Stimulated activated CD8-positive, alpha-beta memory T cell treated with anti-CD3 and anti-CD28 coated beads, Interleukin-2, amount 100 ng/mL, for 48 hours (primary cell): ENCODE data around the gene PDE9A.

ENCODE experiments used
- DNase-seq, 2 donors: peaks; one replicate each; pipeline ENCODE4 v3.0.0-alpha.2; 2020; ENCODE audit warnings: low read depth in 2 of 2

PDE9A gene

DNA sequence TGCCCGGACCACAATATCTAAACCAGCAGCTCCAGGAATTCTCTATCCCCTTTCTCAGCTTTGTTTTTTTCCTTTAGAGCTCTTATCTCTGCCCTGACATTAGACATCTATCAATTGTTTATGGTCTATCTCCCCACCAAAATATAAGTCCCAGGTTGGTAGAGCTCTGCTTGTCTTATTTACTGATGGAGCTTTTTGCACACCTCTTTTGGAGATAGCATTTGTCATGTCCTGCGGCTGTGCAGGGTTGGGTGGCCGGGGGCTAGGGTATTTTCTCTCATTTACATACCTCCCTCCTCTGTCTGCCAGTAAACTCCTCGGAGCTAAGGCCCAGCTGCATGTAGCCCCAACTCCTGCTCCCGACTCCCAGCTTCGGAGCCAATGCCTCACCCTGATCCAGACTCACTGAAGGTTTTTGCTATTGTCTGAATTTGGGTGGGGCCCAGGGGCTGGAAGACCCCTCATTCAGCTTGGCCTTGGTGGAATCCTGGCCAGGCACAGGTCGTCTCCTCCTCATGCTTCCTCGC, 11.1 kb upstream of the PDE9A start:
- no peak for DNase-seq

GRCh38 chr21:42644223-42645208, 8.9 kb upstream of the PDE9A start:
- DNase-seq: no peak

DNA sequence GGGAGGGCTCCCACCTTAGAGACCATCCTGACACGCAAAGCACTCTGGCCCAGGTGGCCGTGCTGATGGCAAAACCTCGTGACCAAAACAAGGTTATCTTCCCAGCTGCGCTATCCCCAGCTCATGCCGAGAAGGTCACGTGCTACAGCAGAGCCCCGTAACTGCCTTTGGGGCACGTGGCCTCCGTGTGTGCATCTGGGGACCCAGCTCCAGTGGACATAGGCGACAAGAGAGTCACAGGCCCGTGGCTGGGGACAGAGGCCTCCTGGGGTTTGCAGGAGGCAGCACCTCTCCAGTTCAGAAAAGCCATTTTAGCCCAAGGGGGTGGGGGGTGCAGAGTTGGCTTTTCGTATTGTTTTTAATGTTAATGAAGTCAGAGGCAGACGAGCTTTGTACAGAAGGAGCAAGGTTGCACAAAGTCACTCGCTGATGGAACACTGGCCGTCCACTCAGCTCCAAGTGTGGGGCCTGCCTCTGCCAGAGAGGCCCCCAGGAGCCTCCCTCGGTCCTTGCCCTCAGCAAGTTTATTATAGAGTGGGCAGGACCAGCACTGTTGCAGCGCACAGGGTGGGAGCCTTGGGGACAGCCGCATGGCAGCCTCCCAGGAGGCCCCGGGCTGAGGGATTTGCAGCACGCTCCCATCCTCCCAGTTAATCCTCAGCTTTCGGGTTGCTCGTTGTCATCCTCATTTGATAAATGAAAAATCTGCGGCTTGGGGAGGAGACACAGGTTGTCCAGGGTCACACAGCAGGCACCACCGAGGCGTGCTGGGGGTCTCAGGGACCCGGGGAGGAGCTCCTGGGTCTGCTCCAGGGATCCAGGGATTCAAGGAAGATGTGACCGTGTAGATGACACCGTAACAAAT, 8.0 kb upstream of the PDE9A start:
- DNase-seq: no peak

GRCh38 chr21:42646076-42646825, 7.2 kb upstream of the PDE9A start:
- DNase-seq: no peak

GRCh38 chr21:42646836-42647235, 6.6 kb upstream of the PDE9A start:
- no peak for DNase-seq

DNA sequence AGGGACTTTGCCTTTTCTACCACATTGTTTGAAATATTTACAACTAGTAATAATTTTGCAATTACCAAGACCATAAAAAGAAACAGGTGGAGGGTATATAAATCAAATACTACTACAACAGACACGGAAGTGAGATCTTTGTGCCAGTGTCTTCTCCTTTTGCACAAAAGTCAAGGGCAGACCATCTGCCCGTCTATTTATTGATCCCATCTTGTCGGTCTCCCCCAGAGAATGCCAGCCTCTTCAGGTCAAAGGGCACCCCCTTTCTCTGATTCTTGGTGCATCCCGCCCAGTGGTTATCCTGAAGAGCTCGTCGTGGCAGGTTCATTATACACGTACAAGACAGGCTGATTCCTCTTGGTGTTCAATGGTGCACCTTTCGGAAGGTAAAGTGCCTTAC, 4.8 kb upstream of the PDE9A start:
- DNase-seq: no peak

- DNase-seq: no peak
Measured at GRCh38 chr21:42649122-42650032, 4.0 kb upstream of the PDE9A start.

DNA sequence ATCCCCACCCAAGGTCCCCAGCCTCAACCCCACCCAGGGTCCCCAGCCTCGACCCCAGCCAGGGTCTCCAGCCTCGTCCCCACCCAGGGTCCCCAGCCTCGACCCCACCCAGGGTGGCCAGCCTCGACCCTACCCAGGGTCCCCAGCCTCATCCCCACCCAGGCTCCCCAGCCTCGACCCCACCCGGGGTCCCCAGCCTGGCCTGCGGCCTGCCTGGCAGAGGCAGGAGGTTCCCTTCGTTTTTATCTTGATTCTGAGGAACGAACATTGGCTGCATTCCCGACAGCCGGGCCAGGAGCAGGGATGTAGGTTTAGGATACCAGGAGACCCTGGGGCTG, 3.4 kb upstream of the PDE9A start:
- no peak for DNase-seq

DNA sequence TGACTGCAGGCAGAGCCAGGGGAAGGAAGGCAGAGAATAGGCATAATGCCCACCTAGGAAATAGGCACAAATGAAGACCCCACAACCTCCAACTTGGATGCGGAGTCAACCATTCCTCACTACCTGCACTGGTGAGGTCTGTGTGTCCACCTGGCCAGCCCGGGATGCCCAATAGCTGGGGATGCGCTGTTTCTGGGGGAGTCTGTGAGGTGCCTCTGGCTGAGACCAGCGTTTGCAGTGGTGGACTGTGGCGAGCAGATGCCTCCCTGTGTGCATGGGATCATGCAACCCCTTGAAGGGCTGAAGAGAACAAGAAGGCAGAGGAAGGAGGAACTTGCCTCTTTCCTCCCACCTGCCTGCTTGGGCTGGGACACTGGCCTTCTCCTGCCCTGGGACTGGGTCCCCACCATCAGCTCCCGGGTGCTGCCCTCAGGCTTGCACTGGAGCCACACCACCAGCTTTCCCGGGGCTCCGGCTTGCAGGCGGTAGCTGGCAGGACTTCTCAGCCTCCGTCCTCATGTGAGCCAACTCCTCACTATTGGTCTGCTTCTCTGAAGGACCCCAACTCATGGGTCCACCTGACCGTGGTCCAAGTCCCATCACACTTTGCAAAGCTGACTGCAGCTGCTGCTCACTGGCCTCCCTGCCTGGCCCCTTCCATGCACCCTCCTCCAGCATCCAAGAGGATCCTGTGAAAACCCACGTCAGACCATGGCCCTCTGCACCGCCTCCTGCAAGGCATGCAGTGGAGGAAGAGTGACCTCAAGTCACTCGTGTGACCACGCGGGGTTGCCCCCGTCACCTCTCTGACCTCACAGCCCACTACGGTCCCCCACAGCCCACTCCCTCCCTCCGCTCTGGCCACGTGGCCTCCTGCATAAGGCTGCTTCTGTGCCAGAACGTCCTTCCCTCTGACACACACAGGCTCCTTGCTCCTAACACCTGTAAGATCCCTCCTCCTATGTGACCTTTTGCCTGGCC, 2.7 kb upstream of the PDE9A start:
- DNase-seq: no peak

DNA sequence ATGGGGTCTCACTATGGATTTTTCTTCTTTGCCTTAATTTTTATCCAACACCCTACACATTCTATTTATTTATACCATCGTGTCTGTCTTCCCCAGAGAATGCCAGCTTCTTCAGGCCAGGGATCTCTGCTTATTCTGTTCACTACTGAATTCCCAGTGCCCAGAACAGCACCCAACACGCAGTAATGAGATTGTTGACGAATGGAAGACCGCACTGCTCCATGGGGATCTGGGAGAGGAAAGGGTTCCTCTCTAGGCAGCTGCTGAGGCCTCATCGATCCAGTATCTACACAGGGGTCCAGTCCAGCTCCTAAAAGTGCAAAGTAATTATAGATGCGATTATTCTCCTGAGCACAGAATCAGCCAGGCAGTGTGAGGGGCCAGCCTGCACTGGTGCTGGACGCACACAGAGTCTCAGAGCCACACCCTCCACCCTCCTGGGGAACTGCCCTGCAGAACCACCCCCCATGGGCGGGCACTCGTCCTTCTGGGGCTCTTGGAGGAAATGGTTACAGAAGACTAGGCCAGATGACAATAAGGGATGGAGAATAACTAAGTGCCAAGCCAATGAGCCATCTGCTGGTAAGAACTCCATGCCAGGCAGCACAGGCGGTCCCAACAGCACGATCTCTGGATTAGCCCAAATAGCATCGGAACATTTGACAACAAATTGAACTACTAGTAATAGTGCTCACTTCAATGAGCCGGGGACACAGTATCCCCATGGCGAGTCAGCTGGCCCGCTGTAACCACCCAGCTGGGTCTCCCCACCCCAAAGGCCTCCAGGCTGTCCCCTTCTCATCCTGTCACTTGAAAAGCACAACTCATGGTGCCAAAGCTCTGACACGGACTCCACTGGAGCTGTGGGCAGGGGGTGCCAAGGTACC, 1.7 kb upstream of the PDE9A start:
- no peak for DNase-seq

GRCh38 chr21:42652527-42653230, 742 bp upstream of the PDE9A start:
- no peak for DNase-seq

DNA sequence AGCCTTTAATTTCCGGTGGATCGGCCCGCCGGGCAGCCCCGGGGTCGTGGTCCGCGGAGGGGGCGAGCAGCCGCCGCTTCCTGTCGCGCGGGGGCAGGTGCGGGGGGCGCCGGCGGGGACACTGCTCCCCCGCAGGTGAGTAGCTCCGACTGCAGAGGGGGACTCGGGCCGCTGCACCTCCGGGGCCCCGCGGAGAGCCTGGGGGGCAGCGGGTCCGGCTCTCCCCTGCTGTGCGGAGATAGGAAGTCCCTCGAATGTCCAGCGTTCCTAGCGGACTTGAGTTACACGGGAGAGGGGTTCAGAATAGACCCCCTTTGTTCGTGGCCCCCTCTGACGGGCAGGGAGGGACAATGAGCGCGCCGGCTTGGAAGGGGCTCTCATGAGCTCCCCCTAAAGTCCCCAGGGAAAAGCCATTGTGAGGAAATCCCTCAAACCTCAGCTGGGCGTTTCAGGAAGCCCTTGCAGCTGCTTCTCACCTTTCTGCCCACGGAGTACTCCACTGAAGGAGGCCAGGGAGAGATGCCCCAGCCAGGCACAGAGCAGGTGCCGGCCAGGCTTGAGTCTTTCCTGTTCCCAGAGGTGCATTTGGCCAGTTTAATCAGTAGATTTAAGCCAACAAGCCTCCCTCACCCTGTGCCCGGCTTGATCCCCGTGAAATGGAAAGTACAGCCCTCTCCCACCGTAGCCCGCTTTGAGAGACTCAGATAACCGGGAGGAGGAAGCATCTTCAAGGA, 925 bp downstream of the PDE9A start:
- DNase-seq: no peak

DNA sequence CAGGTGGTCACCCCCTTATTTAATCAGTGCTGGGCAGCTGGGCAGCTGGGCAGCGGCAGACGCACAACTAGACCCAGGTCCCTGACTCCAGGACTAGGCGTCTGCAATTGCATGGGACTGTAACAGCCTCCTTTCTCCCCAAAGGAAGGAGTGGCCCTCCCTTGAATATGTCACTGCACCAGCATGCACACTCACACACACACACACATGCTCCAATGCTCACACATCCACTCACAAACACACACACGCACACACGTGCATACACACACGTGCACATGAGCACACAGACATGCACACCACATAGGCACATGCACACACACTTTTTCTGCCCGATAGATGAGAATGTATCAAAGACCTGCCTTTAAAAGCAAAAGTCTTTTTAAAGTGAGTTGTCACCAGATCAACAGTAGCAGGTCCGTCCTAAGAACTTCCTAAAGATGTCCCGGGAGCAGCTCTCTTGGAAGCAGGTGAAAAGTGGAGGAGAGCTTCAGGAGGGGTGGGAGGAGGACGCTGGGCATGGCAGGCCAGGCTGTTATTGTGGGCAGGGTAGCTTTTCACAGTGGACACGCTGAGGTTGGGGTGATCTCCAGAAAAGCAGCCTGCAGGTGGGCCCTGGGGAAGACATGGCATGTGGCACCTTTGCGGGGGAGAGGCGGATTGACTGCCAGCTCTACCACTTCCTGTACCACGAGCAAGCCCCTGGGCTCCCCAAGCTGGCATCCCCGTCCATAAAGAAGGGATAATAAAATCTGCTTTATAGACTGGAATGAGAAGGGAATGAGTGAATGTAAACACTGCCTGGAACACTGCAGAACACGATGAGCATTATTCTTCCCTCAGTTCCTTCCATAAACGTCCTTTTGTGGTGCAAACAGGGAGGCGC, 1.7 kb downstream of the PDE9A start:
- DNase-seq: no peak

DNA sequence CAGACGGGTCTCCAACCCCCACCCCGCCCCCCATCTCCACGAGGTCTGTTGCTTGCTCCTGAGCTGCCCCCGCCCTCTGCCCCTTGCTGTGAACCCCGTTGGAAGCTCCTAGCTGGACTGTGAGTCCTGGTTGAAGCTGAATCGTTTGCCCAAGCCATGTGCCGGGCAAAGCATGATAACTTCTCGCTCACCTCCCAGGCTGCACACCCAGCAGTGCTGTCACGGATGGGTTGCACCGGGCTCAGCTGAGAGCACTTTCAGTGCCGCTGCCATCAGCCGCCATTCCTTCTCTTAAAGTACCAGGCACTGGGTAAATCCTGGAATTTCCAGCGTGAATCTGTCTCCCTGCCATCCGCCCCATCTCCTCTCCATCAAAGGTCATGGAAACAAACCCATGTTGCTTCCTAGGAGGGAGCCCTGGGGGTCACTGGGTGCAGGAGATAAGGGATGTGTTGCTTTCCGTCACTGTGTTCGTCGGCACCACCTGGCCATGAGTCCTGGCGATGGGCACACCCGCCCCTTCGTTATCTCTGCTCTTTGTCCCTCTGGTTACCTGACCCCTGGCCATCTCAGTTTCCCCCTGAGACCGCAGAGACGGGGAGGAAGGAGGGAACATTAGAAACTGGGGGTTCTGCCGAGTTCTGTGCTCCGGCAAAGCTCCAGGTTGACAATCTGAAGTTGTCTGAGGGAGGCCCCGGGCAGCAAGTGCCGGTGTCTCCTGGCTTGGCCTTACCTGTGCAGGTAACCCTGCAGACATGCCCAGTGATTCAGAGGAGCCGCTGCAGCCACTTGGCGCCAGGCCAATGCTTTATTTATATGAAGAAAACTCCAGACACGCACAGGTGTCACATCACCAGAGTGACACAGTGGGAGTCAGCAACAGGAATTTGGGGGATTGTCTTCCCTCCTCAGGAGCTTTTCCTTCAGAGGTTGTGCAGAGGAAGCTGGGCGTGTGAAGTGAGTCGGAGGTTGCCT, 2.7 kb downstream of the PDE9A start:
- DNase-seq: no peak

DNA sequence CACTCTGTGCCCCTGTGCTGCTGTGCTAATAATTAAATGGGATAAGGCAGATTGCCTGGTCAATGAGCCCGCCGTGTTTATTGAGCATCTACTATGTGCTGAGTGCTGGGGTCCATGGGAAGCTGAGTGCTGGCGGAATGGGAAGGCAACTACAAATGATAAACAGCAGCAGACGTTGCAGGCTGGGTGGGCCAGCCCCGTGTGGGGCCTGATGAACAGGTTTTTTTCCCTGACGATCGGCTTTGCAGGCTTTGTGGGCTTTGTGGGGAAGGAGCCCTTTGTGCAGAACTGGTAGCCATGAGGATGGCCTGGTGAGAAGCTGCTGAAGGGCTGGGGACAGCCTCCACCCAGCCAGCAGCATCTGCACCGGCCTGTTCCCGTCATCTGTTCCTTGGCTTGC, 3.5 kb downstream of the PDE9A start:
- no peak for DNase-seq
